HG03064 (cell line): ENCODE data around the gene MORN5.

ENCODE experiments used
- ATAC-seq: cut with Tn5 transposase; IDR thresholded peaks from one replicate; pipeline ENCODE4 v1.9.1; 2021; ENCODE audit warnings: low read depth; ENCODE audit not compliant: unreplicated experiment

The MORN5 gene

DNA sequence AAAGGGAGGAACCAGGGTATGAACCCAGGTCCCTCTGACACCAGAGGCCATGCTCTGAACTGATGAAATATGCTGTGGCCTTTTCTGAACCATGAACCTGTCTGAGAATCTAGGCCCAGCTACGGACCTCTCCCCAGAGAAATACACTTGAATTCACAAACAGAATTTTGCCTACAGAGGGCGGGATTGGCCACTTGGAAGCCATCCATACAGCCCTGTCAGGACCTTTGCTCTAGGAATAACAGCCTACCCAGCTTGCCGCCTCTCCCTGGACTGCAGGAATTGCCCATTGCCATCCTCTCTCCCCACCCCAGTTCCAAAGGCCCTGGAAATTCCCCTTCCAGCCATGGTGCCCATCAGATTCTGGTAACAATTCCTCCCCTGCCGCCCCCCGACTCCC, 26.6 kb downstream of the MORN5 start:
- no peak for ATAC-seq

DNA sequence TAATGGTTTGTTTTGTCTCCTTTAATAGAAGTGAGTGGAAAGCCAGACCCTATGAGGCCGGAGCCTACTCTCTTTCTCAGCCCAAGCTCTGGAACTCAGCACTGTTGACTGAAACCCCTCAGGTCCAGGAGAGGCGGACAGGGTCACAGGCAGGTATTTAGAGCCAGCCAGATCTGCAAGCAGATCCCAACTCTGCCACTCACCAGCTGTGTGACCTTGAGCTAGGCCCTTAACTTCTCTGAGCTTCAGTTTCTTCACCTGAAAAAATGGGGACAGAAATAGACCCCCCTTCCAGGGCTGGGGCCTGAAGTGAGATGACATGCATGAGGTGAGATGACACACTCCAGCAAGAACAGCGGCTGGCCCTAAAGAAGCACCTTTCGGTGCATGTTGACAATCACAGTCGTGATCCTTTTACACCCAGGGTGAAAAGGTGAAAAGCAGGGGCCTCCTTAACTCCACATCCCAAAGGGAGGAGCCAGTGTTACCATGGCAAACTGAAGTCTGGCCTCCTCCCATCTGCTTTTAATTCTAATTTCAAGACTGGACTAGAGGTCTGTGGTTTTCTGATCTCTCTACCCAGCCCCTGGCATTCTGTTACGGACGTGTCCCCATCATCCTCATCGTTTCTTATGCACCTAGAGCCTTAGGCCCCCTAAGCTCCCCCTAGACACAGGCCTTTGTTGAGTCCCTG, 27.2 kb downstream of the MORN5 start:
- no peak for ATAC-seq

DNA sequence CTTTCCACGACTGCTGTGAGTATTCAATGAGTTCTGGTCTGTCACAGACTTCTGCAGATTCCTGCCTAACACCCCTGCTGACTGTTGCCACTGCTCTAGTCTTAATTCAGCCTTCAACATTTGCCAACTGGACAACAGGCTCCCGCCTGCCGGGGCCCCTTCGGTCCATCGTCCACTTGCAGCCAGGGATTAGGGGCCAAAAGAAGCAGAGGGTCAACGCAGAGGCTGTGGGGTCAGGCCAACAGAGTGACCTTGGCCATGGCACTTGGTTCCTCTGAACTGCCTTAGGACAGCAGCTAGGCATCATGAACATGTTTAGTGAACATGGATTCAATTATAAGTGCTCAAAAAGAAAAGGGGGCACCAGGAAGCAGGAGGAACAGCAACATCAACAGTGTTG, 28.7 kb downstream of the MORN5 start:
- no peak for ATAC-seq

DNA sequence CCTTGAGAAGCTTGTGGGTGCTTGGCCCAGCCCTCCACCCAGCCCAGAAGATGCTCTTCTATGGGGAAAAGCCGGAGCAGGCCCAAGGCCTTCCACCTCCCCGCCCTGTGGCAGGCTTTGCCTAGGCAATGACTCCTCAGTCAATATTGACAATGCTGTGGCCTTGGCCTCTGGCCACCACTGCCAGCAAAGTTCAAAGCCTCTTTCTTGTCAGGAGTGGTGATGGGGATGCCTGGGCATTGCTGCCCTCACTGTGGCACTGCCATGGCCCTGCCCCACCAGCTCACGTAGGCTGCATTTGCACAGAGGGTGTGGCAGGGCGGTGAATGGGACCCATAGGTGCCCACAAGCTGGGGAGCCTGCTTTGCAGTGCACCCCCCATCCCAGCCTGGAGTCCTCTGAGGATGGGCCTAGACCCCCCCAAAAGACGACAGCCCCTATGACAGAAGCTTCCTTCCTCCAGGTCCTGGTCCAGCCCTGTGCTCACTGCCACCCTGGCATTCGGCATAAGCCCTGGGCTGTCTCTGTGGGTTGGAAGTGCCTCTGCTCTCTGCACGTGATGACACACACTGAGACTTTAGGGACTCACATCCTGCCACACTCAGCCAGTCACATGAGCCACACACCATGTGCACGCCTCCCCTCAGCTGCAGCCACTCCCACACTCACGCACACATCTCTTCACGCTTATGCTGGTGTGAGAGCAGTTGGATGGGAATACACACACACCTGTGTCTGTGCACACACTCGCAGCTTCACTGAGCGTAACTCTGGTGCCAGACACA, 31.1 kb downstream of the MORN5 start:
- no peak for ATAC-seq

DNA sequence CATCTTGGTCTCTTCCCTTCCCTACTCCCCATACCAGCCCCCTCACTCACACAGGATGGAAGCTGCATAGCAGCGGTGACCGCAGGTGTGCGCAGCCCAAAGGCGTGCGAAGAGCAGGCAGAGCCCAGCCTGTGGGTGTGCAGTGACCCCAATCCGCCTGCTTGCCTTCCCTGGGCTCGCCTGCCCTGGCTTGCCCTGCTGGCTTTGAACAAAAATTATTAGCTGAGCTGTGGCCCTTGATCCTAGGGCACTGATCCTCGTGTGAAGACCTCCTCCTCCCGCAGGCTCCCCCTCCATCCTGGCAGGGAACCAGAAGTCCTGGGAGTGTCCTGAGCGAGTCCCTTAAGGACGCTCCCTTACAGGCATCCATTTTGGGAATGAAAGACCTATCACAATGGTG, 31.9 kb downstream of the MORN5 start:
- ATAC-seq = no peak

DNA sequence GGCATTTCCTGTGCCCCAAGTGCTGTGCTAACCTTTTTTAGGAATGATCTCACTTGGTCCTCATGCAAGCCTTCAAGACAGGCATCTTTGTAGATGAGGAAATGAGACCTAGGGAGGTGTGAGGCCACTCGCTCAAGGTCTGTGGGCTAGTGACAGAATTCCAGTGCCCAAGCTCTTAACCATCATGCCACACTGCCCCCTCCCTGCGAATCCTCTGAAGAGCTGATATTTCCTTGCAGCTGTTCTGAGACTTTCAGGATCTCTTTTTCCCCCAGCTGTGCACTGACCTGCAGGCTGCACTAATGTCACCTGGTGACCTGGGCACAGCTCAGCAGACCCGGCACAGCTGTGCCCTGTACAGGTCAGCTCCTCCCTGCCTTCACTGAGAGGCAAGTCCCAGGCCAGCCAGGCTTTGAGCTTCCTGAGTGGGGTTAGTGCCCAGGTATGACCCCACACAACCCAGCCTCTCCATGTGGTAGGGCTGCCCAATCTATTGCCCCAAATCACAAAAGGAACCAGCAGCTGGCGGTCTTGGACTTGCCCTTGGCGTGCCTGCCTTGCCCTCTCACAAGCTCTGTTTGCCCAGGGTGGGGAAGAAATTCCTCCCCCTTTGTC, 32.7 kb downstream of the MORN5 start:
- no peak for ATAC-seq

DNA sequence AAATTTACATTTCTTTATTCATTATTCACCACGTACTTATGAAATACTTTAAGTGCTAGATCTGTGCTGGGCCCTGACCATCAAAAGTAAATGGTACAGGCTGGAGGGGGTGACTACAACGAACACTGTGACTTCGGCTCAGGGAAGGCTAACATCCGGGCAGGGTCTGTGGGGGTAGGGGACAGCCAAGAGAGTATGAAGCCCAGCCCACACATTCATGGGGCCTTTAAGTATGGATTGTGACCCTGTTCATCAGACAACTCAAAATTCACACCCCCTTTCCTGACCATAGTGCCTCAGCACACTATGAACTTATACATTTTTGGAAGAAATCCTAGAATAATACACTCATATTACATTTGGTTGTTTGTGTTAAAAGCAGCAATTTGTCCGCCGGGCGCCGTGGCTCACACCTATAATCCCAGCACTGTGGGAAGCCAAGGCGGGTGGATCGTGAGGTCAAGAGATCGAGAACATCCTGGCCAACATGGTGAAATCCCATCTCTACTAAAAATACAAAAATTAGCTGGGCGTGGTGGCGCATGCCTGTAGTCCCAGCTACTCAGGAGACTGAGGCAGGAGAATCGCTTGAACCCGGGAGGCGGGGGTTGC, 33.3 kb downstream of the MORN5 start:
- ATAC-seq = no peak

DNA sequence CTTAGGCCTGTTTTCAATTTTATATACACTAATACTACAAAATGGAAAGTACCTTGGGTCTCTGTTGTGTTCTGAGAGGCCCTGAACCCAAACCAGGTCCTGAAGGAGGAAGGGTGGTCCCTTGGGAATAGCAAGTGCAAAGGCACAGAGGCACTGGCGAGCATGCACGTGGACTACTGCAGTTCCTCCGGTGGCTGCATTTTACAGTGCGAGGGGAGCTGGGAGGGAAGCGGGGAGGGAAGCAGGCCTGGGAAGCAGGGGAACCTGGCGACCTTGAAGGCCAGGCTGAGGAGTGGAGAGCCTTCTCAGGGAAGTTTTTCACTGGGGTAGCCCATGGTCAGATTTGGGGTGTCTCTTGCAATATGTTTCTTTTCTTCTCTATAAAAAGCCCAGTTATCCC, 33.9 kb downstream of the MORN5 start:
- no peak for ATAC-seq

DNA sequence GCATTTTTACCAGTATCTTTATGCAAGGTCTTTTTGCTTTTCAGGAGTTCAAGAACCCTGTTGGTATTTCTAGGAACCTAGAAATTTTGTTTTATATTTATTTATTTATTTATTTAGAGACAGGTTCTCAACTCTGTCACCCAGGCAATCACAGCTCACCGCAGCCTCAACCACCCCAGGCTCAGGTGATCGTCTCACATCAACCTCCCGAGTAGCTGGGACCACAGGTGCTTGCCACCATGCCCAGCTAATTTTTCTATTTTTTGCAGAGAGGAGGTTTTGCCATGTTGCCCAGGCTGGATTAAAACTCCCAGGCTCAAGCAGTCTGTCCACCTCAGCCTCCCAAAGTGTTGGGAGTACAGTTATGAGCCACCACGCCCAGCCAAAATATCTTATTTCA, 36.2 kb downstream of the MORN5 start:
- ATAC-seq = no peak

DNA sequence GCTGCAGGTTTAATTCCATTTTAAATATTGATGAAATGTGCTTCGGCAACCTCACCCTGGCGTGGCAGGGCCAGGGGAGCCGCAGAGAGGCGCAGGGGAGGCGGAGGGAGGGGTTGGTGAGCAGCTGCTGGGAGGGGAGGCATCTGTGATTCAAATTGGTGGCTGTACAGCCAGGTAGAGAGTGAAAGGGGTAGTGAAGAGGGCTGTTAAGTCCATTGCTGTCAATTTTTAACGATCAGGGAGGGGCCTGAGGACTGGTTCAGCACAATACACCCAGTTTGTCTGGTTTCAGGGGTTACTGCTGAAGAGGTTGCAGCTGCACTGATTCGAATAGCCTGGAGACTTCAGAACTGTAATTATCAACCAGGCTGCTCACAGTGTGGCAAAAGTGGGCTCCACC, 37.7 kb downstream of the MORN5 start:
- ATAC-seq = no peak

DNA sequence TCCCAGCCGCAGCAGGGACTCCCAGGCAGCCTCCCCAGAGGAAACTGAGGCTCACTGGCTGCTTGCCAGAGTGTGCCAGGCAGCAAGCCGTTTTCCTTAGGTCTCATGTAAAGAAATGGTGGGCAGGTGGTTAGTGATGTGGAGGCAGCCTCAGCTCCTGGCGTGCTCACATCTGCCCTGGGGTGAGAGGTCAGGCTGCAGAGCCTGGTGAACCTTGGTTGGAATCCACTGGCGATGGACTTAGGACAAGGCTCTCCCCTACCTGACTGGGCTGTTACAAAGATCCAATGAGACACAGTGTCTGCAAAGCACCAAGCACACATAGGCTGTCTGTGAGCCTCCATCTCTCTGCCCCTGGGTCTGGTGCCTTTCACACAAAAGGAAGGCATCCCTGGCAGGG, 38.2 kb downstream of the MORN5 start:
- no peak for ATAC-seq

DNA sequence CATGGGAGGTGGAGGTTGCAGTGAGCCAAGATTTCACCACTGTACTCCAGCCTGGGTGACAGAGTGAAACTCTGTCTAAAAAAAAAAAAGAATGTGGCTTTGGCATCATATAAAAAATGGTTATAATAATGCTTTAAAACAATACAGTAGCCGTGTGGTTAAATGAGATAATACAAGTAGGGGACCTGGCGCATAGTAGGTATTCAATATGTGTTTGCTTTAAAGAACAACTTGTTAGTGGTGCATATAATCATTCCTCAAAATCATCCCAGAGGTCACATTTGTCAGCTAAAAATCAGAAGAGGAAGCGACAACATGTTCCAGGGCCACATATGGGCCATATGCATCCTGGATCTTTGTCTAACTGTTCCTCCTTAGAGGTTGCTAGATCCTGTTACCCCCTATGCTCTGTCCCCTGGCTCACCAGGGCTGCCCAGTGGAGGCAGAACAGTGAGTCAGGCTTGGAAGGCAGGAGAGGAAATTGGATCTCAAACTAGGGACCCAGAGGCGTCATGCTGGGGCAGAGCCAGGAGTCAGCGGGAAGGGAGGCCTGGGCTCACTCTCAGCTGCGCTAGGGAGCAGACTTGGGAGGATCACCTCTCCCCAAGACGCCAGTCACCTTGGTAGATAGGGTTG, 41.4 kb downstream of the MORN5 start:
- ATAC-seq = no peak

DNA sequence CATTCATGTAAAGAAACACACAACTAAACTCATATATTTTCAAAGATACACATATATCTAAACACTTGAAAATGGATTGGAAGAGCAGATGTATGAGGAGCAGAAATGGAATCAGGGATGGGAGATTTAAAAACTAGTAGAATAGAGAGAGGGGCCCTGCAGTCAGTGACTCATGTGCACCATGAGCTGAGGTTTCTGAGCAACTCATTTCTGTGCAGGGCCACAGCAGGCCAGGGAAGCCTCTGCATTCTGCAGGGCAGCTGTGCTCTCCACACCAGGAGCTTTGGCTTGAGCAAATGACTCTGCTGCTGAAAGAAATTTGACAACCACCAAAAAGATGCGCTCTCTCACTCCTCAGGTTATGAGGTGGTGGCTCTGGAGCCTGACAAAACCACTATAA, 41.9 kb downstream of the MORN5 start:
- no peak for ATAC-seq

DNA sequence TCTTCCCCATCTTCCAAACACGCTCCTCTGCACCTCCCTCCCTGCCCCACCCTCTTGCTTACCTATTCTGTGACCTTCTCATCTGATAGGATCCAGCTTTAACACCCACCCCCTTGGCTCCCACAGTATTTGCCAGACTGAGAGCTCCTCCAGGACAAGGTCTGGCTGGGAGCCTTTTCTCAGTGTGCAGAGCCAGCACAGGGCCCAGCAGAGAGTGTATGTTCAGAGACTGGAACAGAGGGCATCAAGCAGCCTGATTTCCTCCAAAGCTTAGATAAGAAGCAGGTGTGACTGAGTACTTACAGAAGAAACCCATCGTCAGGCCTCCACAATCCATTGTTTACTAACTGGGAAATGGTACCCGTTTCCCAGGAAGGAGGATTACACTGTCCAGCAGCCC, 42.4 kb downstream of the MORN5 start:
- ATAC-seq = no peak

DNA sequence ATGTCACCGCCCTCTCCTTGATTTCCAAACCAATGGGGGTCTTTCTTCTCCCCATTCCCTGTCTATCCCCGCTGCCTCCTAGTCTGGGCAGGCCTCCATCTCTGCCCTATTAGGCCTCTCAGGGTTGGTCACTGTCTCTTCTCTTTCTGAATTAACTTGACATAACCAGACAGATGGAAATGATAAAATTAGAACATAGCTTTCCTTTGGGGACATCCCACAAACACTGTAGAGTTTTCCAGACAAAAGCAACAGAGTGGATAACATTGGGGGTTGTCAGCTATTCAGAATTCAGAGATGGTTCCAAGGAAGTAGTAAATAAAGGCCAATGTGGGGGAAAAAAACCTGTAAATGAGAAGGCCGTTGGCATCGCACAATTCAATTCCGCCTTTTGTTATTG, 44.3 kb downstream of the MORN5 start:
- ATAC-seq = no peak

DNA sequence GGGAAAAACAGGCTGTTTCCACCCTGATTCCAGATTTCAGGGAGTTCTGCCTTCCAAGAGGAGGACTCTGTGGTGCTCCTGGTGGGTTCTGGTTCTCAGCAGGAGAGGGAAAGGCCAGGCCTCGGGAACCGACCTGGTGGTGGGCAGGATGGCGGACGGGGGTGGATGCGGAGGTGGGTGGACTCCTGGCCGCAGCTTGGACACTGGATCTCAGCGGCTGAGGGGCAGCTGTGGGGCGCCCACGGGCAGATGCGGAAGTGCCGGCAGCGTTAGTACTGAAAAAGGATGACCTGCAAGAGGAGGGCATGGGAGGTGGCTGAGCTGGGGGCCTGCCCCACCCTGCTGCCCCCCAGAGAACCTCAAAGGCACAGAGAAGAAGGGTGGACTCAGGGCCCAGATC, 44.8 kb downstream of the MORN5 start:
- ATAC-seq = no peak

DNA sequence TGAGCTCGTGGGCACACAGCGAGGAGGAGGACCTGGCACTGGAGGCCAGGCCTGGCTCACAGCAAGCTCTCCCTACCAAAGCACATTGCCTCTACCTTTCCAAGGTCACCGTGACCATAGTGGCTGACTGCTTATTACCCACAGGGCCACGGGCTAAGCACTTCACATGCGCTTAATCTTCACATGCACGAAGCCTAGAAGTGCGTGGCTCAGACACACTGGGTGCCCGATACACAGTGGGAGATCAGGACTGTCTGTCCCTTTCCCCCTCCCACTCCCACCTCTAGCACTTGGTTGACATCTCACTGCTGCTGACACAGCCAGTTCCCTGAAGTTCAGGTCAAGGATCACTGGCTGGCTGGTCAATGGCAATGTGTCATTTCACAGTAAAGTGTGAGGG, 45.5 kb downstream of the MORN5 start:
- no peak for ATAC-seq

DNA sequence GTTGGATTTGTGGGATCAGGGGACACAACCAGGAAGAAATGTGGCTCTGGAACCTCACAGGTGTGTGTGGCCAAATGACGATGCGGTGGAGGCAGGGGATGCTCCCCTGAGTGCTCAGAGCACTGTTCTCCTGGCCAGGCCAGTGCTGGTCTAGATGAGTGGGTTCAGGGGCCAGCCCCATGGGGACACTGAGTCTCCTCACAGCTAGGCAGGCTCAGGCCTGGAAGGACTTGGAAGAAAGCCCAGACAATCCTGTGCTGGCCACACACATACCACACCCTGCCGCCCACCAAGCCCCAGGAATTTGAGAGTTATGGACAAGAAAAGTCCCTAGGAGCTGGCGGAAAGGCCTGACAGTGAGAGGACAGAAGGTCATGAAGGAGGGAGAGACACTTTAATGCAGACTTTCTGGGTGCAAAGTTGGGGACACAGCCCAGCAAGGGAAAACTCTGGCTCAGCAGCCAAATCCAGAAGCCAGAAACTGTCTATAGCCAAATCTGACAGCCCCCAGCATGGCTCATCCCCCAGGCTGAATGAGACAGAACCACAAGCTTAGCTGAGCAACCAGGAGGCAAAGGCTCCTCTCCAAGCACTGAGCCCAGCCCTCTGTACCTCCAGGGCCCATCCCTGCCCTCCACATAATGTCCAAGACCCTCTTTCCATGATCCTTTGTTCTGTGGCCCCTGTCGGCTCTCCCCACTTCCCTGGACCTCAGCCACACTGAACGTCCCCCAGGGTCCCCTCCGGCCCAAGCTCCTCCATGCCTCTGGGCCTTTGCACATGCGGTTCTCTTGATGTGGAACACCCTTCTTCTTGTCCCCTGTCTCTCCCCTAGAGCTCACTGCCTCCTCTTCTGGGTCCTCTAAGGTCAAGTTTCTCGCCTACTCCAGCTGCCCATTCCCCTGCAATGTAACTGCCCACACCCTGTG, 46.7 kb downstream of the MORN5 start:
- ATAC-seq = no peak

DNA sequence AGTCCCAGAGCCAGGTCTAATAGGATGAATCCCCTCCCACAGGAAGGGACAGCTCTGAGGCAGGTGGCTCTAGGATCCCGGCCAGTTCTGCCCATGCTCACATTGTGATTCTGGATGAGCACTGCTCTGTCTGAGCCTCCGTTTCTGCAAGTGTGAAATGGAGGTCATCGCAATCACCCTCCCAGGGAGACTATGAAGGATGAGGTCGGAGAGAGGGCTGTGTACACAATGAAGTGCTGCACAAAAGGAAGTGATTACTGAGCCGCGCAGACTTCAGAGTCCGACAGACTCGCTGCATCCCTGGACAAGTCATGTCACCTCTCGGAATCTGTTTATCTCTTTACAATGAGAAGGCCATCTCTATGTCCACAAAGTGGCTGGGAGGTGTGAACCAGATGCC, 47.4 kb downstream of the MORN5 start:
- ATAC-seq = no peak

DNA sequence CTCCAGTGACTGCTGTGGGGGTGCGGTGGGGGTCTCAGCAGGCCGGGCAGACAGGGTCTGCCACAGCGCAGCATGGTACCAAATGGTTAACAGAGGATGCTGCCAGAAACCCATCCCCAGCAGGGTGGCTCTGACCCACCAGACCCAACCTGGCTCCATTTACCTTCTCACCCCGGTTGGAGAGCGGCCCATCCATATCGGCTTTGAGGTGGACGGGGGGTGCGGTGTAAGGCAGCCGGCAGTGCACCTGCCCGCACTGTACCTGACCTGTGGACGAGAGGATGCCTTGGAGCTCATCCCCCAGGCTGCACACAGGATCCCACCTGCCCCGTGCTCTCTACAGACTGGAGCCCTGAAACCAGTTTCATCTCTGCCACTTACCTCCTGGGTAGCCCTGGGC, 49.7 kb downstream of the MORN5 start:
- no peak for ATAC-seq
